Breast epithelium (tissue), 4 donors: ENCODE measurements around the gene DOCK9. TPM values are rescaled to one million over a fixed set of nuclear protein-coding genes. Genes with fewer than 3 reads are reported as not detected.

Experiments used
- DNase-seq, 2 donors: peaks; one replicate each; pipeline ENCODE4 v3.0.0-alpha.2; 2019; ENCODE audit warnings: low spot score in 2 of 2
- H3K27ac ChIP-seq, 2 donors: fragments of 200-600 bp; sonication (generic) in 1 of 2; one replicate each; pipeline ENCODE4 v1.5.1; 2016 to 2019; ENCODE audit warnings: mild to moderate bottlenecking in 1 of 2
- H3K27me3 ChIP-seq, 2 donors: fragments of 200-600 bp; sonication (generic) in 1 of 2; one replicate each; pipeline versions ENCODE4 v1.5.1 to v1.6.0; 2017 to 2019; ENCODE audit warnings: control low read depth in 1 of 2, mild to moderate bottlenecking in 1 of 2
- H3K36me3 ChIP-seq: fragments of 200-600 bp; one replicate; pipeline ENCODE4 v1.5.1; 2019
- H3K4me1 ChIP-seq, 2 donors: fragments of 200-600 bp; sonication (generic); one replicate each; pipeline ENCODE4 v1.5.1; 2016 to 2019; ENCODE audit warnings: control low read depth in 1 of 2
- H3K4me3 ChIP-seq, 3 donors: fragments of 200-600 bp; sonication (generic); 1 replicate in 2 of 3; 2 replicates in 1 of 3; pipeline ENCODE4 v1.5.1; 2016 to 2019; ENCODE audit warnings: mild to moderate bottlenecking in 3 of 3, moderate library complexity in 2 of 3
- H3K9me3 ChIP-seq, 2 donors: fragments of 200-600 bp; sonication (generic) in 1 of 2; one replicate each; pipeline ENCODE4 v1.5.1; 2016 to 2019; ENCODE audit warnings: control low read depth in 1 of 2
- CTCF ChIP-seq, 3 donors: fragments of 450-650 bp; IDR thresholded peaks; one replicate each; pipeline ENCODE4 v1.5.1; 2016 to 2017; ENCODE audit warnings: antibody characterized with exemption in 3 of 3, mild to moderate bottlenecking in 3 of 3, moderate library complexity in 3 of 3
- POLR2A ChIP-seq: fragments of 450-650 bp; IDR thresholded peaks from one replicate; pipeline ENCODE4 v1.6.1; 2016; ENCODE audit warnings: antibody characterized with exemption, mild to moderate bottlenecking, moderate library complexity
- POLR2AphosphoS5 ChIP-seq, 3 donors: sonication (generic); formaldehyde crosslinking; IDR thresholded peaks; one replicate each; pipeline ENCODE4 v1.6.1; 2017; ENCODE audit warnings: antibody characterized with exemption in 3 of 3
- intact Hi-C: fragments of 100-400 bp; cut with DNase I; formaldehyde crosslinking; loops from one replicate; pipeline ENCODE4 v1.15.1; 2023; ENCODE audit warnings: low total_unique reads
- total RNA-seq, 3 donors: library from RNA; depleted of rRNA; stranded (reverse); fragments of >200 nt; gene quantifications; one replicate each; pipeline ENCODE4 v1.1.0, GENCODE V29; 2016

Gene DOCK9
- total RNA-seq, 3 donors from 2014 or later: 85.5 to 155 (median 92.2) TPM

DNA sequence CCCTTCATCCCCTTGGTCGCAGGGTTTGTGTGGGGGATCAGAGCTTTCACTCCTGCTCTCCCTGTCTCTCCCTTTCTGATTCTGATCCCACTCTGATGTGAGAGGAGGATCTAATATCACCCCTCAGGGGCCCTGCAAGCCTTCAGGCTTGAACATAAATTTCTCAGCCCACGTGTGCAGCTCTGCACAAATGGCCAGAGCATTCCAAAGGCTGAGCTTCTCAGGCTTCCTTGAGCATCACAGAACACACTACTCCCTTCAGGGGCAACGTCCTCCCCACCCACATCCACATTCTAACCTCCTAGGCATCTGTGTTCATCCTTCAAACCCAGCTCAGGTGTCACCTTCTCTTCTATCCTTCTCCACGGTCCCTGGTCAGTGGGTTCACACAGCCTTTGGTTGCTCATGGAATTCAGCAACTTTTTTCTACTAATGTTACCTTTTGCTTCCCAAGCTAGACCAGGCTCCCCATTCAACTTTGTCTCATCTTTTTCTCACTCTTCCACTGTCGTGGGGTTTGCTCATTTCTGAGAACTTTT, 24.4 kb upstream of the DOCK9 start:
- H3K4me1 ChIP-seq: no peaks in the 10 kb centered on the region
- intact Hi-C loops: no loop called here
- no peak overlapping the region for H3K4me3 ChIP-seq
- H3K36me3 ChIP-seq: no peaks in the 10 kb centered on the region
- H3K9me3 ChIP-seq: no peaks in the 10 kb centered on the region
- TF ChIP-seq POLR2AphosphoS5 (IDR thresholded peaks at IDR 0.05) (no peak), CTCF (IDR thresholded peaks at IDR 0.05) (no peak), POLR2A (no peak)
- no peak for DNase-seq
- no peaks in the 10 kb centered on the region for H3K27me3 ChIP-seq
- H3K27ac ChIP-seq: no peak overlapping the region

DNA sequence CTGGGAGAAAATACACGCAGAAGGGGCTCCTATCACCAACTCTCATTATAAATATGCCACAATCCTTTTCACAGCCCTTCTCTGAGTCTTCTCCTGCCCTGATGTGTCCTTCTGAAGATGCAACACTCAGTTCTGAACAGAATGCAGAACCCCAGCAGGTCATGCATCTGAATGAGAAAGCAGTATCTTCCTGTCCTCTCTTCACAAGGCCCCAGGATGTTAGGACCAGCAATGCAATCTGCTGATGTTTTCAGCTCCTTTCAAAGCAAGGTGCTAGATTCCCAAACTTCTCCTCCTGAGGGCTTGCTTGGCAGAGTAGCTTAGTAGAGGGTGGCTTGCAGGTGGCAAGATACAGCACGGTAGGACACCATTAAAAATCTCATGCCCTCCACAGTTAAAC, 22.3 kb upstream of the DOCK9 start:
- peak overlapping the region in 1 of 2 donors; percentile 34 for H3K27ac ChIP-seq
- no peak for DNase-seq
- H3K4me1 ChIP-seq: no peaks in the 10 kb centered on the region

DNA sequence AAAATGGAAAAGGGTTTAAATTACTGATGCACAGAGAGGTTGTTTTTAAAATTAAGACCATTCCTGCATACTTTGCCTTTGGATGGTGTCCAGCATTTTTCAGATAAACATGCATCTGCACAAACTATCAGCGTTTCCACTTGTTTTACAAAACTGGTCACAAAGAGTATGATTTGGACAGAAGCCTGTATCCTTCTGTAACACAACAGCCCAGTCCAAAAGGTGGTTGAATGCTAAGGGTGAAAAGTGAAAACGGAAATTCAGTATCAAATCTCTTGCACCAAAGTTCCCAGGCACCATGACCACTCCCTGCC, 21.7 kb upstream of the DOCK9 start:
- Histone ChIP-seq H3K4me3 (no peak overlapping the region), H3K4me1 (no peaks in the 10 kb centered on the region), H3K9me3 (no peaks in the 10 kb centered on the region), H3K27ac (peak overlapping the region in 1 of 2 donors; percentile 34), H3K27me3 (no peaks in the 10 kb centered on the region), H3K36me3 (no peaks in the 10 kb centered on the region)
- DNase-seq: no peak
- intact Hi-C loops: no loop called here
- TF ChIP-seq CTCF (IDR thresholded peaks at IDR 0.05): no peak
- TF ChIP-seq POLR2AphosphoS5 (IDR thresholded peaks at IDR 0.05): no peak
- no peak for TF ChIP-seq POLR2A

More for the DNA sequence above, 22.3 kb upstream of the DOCK9 start:
- intact Hi-C loops: no loop called here
- H3K4me3 ChIP-seq: no peak overlapping the region
- no peaks in the 10 kb centered on the region for H3K27me3 ChIP-seq
- no peaks in the 10 kb centered on the region for H3K36me3 ChIP-seq
- no peak for TF ChIP-seq POLR2A
- TF ChIP-seq POLR2AphosphoS5 (IDR thresholded peaks at IDR 0.05): no peak
- no peak for TF ChIP-seq CTCF (IDR thresholded peaks at IDR 0.05)
- no peaks in the 10 kb centered on the region for H3K9me3 ChIP-seq

DNA sequence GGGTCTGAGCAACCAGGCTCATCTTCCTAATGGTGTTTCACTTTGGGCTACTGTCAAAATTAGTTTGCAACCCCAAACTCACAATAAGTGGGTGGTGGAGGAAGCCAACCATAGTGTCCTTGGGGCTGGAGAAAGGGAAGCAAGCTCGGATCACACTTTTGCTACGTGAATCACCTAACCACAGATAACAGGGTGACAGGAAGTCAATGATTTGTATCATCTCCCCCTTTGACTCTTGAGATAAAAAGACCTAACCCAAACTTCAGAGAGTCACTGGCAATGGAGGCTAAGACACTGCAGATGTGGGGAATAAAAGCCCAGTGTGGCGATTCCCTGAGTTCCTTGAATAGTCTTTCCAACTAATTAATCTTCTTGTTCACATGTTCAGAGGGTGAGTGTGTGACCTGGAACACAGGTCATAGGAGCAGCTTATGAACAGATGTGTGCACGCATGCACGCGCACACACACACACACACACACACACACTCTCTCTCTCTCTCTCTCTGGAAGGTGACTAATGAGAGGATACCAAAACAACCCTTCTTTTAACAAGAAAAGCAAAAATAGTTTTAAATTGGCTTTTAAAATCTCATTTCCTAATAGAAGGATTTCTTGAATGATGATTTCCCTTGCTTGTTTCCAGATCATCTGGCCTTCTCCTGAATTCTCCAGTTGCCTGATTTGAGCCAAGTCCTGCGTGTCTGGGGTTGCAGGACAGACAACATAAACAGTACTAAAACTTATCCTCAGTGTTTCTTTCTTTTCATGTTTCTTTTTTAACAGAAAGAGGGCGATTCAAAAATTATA, 21.2 kb upstream of the DOCK9 start:
- Histone ChIP-seq H3K9me3 (no peaks in the 10 kb centered on the region), H3K4me1 (no peaks in the 10 kb centered on the region), H3K4me3 (no peak overlapping the region), H3K27ac (peak overlapping the region in 1 of 2 donors; percentile 22), H3K36me3 (no peaks in the 10 kb centered on the region), H3K27me3 (no peaks in the 10 kb centered on the region)
- TF ChIP-seq POLR2AphosphoS5 (IDR thresholded peaks at IDR 0.05) (no peak), POLR2A (no peak), CTCF (IDR thresholded peaks at IDR 0.05) (no peak)
- intact Hi-C loops: no loop called here
- no peak for DNase-seq
